CD4-positive, alpha-beta T cell (primary cell): ENCODE data around the gene GPSM3. TPM values are rescaled to one million over a fixed set of nuclear protein-coding genes. Genes with fewer than 3 reads are reported as not detected.

Experiments used
- ATAC-seq: fragments of 200-7000 bp; cut with Tn5 transposase; one replicate; pipeline ENCODE4 v1.10.0; 2022; ENCODE audit warnings: mild to moderate bottlenecking; ENCODE audit not compliant: poor library complexity
- CTCF ChIA-PET: fragments of 350-600 bp; sonication (Branson Sonifier 250); formaldehyde crosslinking; loops from one replicate; lab custom pipeline; 2021; ENCODE audit warnings: antibody characterized with exemption, inconsistent platforms; lab: Charles Lee
- POLR2A ChIA-PET: fragments of 350-600 bp; sonication (Branson Sonifier 250); formaldehyde crosslinking; loops from one replicate; lab custom pipeline; 2021; ENCODE audit warnings: antibody characterized with exemption, inconsistent platforms; lab: Charles Lee
- DNase-seq, 14 experiments: peaks; one replicate each; pipeline ENCODE4 v3.0.0-alpha.2; 2013 to 2020; ENCODE audit warnings: mixed read lengths in 2 of 14
- H3K27ac ChIP-seq, 2 donors: one replicate each; pipeline versions ENCODE4 v1.5.1 to v1.7.0; 2013; ENCODE audit warnings: low read length in 2 of 2, low read depth in 1 of 2, mild to moderate bottlenecking in 1 of 2
- H3K27me3 ChIP-seq, 2 experiments: 1 replicate in 1 of 2; 2 replicates in 1 of 2; pipeline versions ENCODE4 v1.6.1 to v1.7.0; 2013; ENCODE audit warnings: low read length in 2 of 2, control low read depth in 1 of 2, mild to moderate bottlenecking in 1 of 2, moderate library complexity in 1 of 2; ENCODE audit not compliant: insufficient read depth in 2 of 2, control insufficient read depth in 1 of 2
- H3K36me3 ChIP-seq: one replicate; pipeline ENCODE4 v1.6.1; 2013; ENCODE audit warnings: low read length, control low read depth; ENCODE audit not compliant: insufficient read depth
- H3K4me1 ChIP-seq: one replicate; pipeline ENCODE4 v1.6.1; 2013; ENCODE audit warnings: low read length, control low read depth; ENCODE audit not compliant: insufficient read depth
- H3K4me3 ChIP-seq: one replicate; pipeline ENCODE4 v1.5.1; 2013; ENCODE audit warnings: mild to moderate bottlenecking, low read length, moderate library complexity
- H3K9me3 ChIP-seq, 2 experiments: 1 replicate in 1 of 2; 2 replicates in 1 of 2; pipeline versions ENCODE4 v1.6.1 to v1.7.0; 2013; ENCODE audit warnings: low read length in 2 of 2, mild to moderate bottlenecking in 2 of 2, control low read depth in 1 of 2, moderate library complexity in 1 of 2; ENCODE audit not compliant: control insufficient read depth in 1 of 2, insufficient read depth in 1 of 2
- H3K27ac Mint-ChIP-seq: one replicate; pipeline ENCODE4 v1.8.0; 2020; ENCODE audit warnings: mixed read lengths
- H3K27me3 Mint-ChIP-seq: one replicate; pipeline ENCODE4 v1.8.0; 2021; ENCODE audit warnings: mixed read lengths
- H3K36me3 Mint-ChIP-seq: one replicate; pipeline ENCODE4 v1.8.0; 2021; ENCODE audit warnings: low read depth, mixed read lengths
- H3K4me1 Mint-ChIP-seq: one replicate; pipeline ENCODE4 v1.8.0; 2021; ENCODE audit warnings: low read depth, mixed read lengths
- H3K4me3 Mint-ChIP-seq: one replicate; pipeline ENCODE4 v1.8.0; 2020; ENCODE audit warnings: mild to moderate bottlenecking, mixed read lengths
- H3K9me3 Mint-ChIP-seq: one replicate; pipeline ENCODE4 v1.8.0; 2020; ENCODE audit warnings: mixed read lengths
- intact Hi-C, 2 experiments: fragments of 100-400 bp; cut with DNase I in 1 of 2; cut with micrococcal nuclease in 1 of 2; formaldehyde crosslinking; loops; one replicate each; pipeline versions ENCODE4 v1.15.1 to v1.9.0; 2023 to 2025; cut with DNase I, micrococcal nuclease
- total RNA-seq, 174 experiments: library from RNA in 2 of 174; stranded (reverse) in 2 of 174; gene quantifications; one replicate each; pipeline ENCODE4 v1.2.3 and lab custom pipeline; 2021 to 2026
- TF ChIP-seq, protein P1 (sequence below): fragments of 200-600 bp; IDR thresholded peaks from one replicate; pipeline ENCODE4 v1.8.0; 2022; ENCODE audit warnings: antibody characterized with exemption, mild to moderate bottlenecking

Gene GPSM3
- total RNA-seq, 2 experiments from 2014 or later: 190 to 202 TPM

GRCh38 chr6:32190054-32190851 is 2.2 kb downstream of the GPSM3 start, which contains the start of gene PBX2:
PBX2 (minus strand) TSS chr6:32190202; CDS start chr6:32189915, 287 bp downstream.
- Mint-ChIP-seq H3K27ac (peak within 1 kb of the TSS; percentile 96), H3K36me3 (peaks cover 77% of the 10 kb centered on the region), H3K4me3 (peak within 1 kb of the TSS; percentile 99), H3K9me3 (no peaks in the 10 kb centered on the region), H3K4me1 (peaks cover 71% of the 10 kb centered on the region), H3K27me3 (no peaks in the 10 kb centered on the region)
- ATAC-seq: peak; percentile 51
- peaks cover 74% of the 10 kb centered on the region for H3K4me1 ChIP-seq
- peak within 1 kb of the TSS; percentile 96 for H3K4me3 ChIP-seq
- H3K27ac ChIP-seq: peak within 1 kb of the TSS; percentile 93
- POLR2A ChIA-PET: interaction anchor here (0.6 to 12.1 kb wide), 9 partner anchors 11 to 781 kb away, joined by 3 to 242 read pairs (median 4); partner anchors contain the start of genes AGPAT1, ATF6B, EGFL8 and FKBPL
- CTCF ChIA-PET: no interaction called here
- H3K36me3 ChIP-seq: peaks cover 40% of the 10 kb centered on the region
- peak; percentile 65 to 96 (median 86) for DNase-seq
- H3K27me3 ChIP-seq: no peaks in the 10 kb centered on the region
- intact Hi-C loops: loop anchor here (1.0 to 10.0 kb wide), 5 partner anchors 12 to 1975 kb away; partner anchors contain the start of genes C6orf47 (in 1 of the 2), CSNK2B (in 1 of the 2), EHMT2 (in 1 of the 2) and GPANK1 (in 1 of the 2)
- TF ChIP-seq, protein P1, sequence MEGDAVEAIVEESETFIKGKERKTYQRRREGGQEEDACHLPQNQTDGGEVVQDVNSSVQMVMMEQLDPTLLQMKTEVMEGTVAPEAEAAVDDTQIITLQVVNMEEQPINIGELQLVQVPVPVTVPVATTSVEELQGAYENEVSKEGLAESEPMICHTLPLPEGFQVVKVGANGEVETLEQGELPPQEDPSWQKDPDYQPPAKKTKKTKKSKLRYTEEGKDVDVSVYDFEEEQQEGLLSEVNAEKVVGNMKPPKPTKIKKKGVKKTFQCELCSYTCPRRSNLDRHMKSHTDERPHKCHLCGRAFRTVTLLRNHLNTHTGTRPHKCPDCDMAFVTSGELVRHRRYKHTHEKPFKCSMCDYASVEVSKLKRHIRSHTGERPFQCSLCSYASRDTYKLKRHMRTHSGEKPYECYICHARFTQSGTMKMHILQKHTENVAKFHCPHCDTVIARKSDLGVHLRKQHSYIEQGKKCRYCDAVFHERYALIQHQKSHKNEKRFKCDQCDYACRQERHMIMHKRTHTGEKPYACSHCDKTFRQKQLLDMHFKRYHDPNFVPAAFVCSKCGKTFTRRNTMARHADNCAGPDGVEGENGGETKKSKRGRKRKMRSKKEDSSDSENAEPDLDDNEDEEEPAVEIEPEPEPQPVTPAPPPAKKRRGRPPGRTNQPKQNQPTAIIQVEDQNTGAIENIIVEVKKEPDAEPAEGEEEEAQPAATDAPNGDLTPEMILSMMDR: no peak
- H3K9me3 ChIP-seq: no peaks in the 10 kb centered on the region

DNA sequence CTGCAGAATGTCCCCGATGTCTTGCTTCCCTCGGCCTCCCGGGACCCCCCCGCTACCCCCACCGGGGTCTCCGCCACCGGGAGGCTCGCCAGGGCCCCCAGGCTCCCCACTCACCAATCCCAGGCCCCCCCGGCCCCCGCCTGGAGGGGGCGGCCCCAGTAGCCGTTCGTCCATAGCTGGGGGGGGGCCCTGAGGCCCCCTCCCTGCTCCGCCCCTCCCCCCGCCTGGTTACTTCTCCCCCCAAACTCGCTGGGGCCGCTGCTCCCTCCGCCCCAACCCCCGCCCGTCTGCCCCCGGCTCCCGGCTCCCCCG is 2.7 kb downstream of the GPSM3 start:
- ChIA-PET CTCF (no interaction called here), POLR2A (interaction anchor here (0.6 to 12.1 kb wide), 10 partner anchors 10 to 782 kb away, joined by 3 to 242 read pairs (median 4); partner anchors contain the start of genes AGPAT1, ATF6B, EGFL8 and FKBPL)
- peaks cover 70% of the 10 kb centered on the region for H3K4me1 ChIP-seq
- H3K4me1 Mint-ChIP-seq: peaks cover 66% of the 10 kb centered on the region
- H3K4me3 ChIP-seq: peak overlapping the region; percentile 96
- H3K27ac ChIP-seq: peak overlapping the region; percentile 72 to 93
- H3K27ac Mint-ChIP-seq: peak overlapping the region; percentile 96
- ATAC-seq (no peak), DNase-seq (peak in 3 of 14 experiments; percentile 29 to 55 (median 39))
- intact Hi-C loops: loop anchor here (1.0 to 10.0 kb wide), 5 partner anchors 11 to 1975 kb away; partner anchors contain the start of genes C6orf47 (in 1 of the 2), CSNK2B (in 1 of the 2), EHMT2 (in 1 of the 2) and GPANK1 (in 1 of the 2)
- peak overlapping the region; percentile 98 for H3K4me3 Mint-ChIP-seq
- TF ChIP-seq, protein P1: no peak
- no peaks in the 10 kb centered on the region for H3K27me3 ChIP-seq
- H3K36me3 ChIP-seq: peaks cover 40% of the 10 kb centered on the region
- H3K27me3 Mint-ChIP-seq: no peaks in the 10 kb centered on the region
- H3K9me3 ChIP-seq: no peaks in the 10 kb centered on the region
- H3K9me3 Mint-ChIP-seq: no peaks in the 10 kb centered on the region
- H3K36me3 Mint-ChIP-seq: peaks cover 77% of the 10 kb centered on the region

- Histone ChIP-seq H3K9me3 (no peaks in the 10 kb centered on the region), H3K36me3 (peaks cover 43% of the 10 kb centered on the region), H3K27ac (peak overlapping the region; percentile 72 to 93), H3K4me1 (peaks cover 66% of the 10 kb centered on the region), H3K4me3 (peak overlapping the region; percentile 96), H3K27me3 (no peaks in the 10 kb centered on the region)
- no peaks in the 10 kb centered on the region for H3K9me3 Mint-ChIP-seq
- H3K27ac Mint-ChIP-seq: peak overlapping the region; percentile 91
- H3K36me3 Mint-ChIP-seq: peaks cover 78% of the 10 kb centered on the region
- peak overlapping the region; percentile 98 for H3K4me3 Mint-ChIP-seq
- POLR2A ChIA-PET: interaction anchor here (0.7 to 12.1 kb wide), 5 partner anchors 10 to 656 kb away, joined by 3 to 242 read pairs (median 8); partner anchors contain the start of genes AGPAT1, ATF6B, FKBPL and RNF5
- H3K4me1 Mint-ChIP-seq: peaks cover 61% of the 10 kb centered on the region
- no peak for ATAC-seq
- CTCF ChIA-PET: no interaction called here
- intact Hi-C loops: no loop called here
- TF ChIP-seq, protein P1: no peak
- no peak for DNase-seq
- H3K27me3 Mint-ChIP-seq: no peaks in the 10 kb centered on the region
Observed at GRCh38 chr6:32189069-32189741, 3.2 kb downstream of the GPSM3 start.
